Stimulated activated memory B cell treated with anti-CD40 and anti-IgM and Interleukin-4, amounts not matched to agents 10 μg/mL and 1 μg/mL and 100 μg/mL, for 72 hours (primary cell): ENCODE data around the gene NKAPD1.
"Not testable (repeated sequence)": the region's sequence is repeated elsewhere in the genome, so short reads cannot be mapped to it uniquely, and the experiment has no call there.

Experiments
- ATAC-seq: fragments of 150-1000 bp; cut with Tn5 transposase; 2 replicates; pipeline ENCODE4 v1.10.0; 2021
- H3K27ac Mint-ChIP-seq: one replicate; pipeline ENCODE4 v1.8.0; 2022; ENCODE audit warnings: mild to moderate bottlenecking, mixed read lengths
- H3K27me3 Mint-ChIP-seq: one replicate; pipeline ENCODE4 v1.8.0; 2022; ENCODE audit warnings: mixed read lengths
- H3K36me3 Mint-ChIP-seq: one replicate; pipeline ENCODE4 v1.8.0; 2022; ENCODE audit warnings: mixed read lengths
- H3K4me1 Mint-ChIP-seq: one replicate; pipeline ENCODE4 v1.8.0; 2022; ENCODE audit warnings: mixed read lengths
- H3K4me3 Mint-ChIP-seq: one replicate; pipeline ENCODE4 v1.8.0; 2022; ENCODE audit warnings: mild to moderate bottlenecking, moderate library complexity, mixed read lengths
- H3K9me3 Mint-ChIP-seq: one replicate; pipeline ENCODE4 v1.8.0; 2022; ENCODE audit warnings: mixed read lengths

The NKAPD1 gene, protein sequence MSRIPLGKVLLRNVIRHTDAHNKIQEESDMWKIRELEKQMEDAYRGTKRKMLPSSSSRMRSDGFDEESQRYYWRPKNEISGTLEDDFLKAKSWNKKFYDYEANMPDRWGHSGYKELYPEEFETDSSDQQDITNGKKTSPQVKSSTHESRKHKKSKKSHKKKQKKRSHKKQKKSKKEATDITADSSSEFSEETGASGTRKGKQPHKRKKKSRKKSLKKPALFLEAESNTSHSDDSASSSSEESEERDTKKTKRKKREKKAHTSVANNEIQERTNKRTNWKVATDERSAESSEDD

GRCh38 chr11:112073941-112074811 lies at the start of gene NKAPD1, which contains the start of gene PIH1D2:
Gene NKAPD1, plus strand, starts transcription at chr11:112074299. Its CDS starts 1,276 bp downstream, at chr11:112075575.
Gene PIH1D2, minus strand, starts transcription at chr11:112074017. Its CDS starts 843 bp downstream, at chr11:112073174.
- peak; percentile 92 for ATAC-seq
- Mint-ChIP-seq H3K27me3 (no peaks in the 10 kb centered on the region), H3K36me3 (peaks cover 18% of the 10 kb centered on the region), H3K27ac (peak within 1 kb of the TSS; percentile 98), H3K9me3 (no peaks in the 10 kb centered on the region), H3K4me1 (peaks cover 33% of the 10 kb centered on the region), H3K4me3 (peak within 1 kb of the TSS; percentile 99)

- Mint-ChIP-seq H3K36me3 (peaks cover 17% of the 10 kb centered on the region), H3K9me3 (no peaks in the 10 kb centered on the region), H3K27ac (peak within 1 kb of the TSS; percentile 99), H3K4me3 (peak within 1 kb of the TSS; percentile 100), H3K4me1 (peaks cover 13% of the 10 kb centered on the region), H3K27me3 (no peaks in the 10 kb centered on the region)
- ATAC-seq, result peak; percentile 92
Observed at GRCh38 chr11:112024773-112025678, 49.1 kb upstream of the NKAPD1 start, which contains the start of gene DLAT. Gene DLAT, plus strand, starts transcription at chr11:112025408. Its CDS starts 65 bp downstream, at chr11:112025473.

- ATAC-seq, result no peak
- peaks cover 16% of the 10 kb centered on the region for H3K4me1 Mint-ChIP-seq
- no peaks in the 10 kb centered on the region for H3K9me3 Mint-ChIP-seq
- peak overlapping the region; percentile 100 for H3K4me3 Mint-ChIP-seq
- peaks cover 22% of the 10 kb centered on the region for H3K36me3 Mint-ChIP-seq
- H3K27me3 Mint-ChIP-seq, result no peaks in the 10 kb centered on the region
- H3K27ac Mint-ChIP-seq, result peak overlapping the region; percentile 99
Observed at GRCh38 chr11:112025707-112026106, 48.4 kb upstream of the NKAPD1 start.

DNA sequence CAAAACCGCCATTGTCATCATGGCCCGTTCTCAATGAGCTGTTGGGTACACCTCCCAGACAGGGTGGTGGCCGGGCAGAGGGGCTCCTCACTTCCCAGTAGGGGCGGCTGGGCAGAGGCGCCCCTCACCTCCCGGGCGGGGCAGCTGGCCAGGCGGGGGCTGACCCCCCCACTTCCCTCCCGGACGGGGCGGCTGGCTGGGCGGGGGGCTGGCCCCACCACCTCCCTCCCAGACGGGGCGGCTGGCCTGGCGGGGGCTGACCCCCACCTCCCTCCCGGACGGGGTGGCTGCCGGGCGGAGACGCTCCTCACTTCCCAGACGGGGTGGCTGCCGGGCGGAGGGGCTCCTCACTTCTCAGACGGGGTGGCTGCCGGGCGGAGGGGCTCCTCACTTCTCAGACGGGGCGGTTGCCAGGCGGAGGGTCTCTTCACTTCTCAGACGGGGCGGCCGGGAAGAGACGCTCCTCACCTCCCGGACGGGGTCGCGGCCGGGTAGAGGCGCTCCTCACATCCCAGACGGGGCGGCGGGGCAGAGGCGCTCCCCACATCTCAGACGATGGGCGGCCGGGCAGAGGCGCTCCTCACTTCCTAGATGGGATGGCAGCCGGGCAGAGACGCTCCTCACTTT lies 47.2 kb upstream of the NKAPD1 start:
- not testable (repeated sequence) for H3K9me3 Mint-ChIP-seq, H3K27me3 Mint-ChIP-seq, ATAC-seq, H3K27ac Mint-ChIP-seq, H3K4me3 Mint-ChIP-seq
- Mint-ChIP-seq H3K36me3 (peaks cover 22% of the 10 kb centered on the region), H3K4me1 (peaks cover 16% of the 10 kb centered on the region)

GRCh38 chr11:112029460-112029859 lies 44.6 kb upstream of the NKAPD1 start:
- no peaks in the 10 kb centered on the region for H3K9me3 Mint-ChIP-seq
- peaks cover 39% of the 10 kb centered on the region for H3K36me3 Mint-ChIP-seq
- no peak overlapping the region for H3K27ac Mint-ChIP-seq
- no peak overlapping the region for H3K4me3 Mint-ChIP-seq
- no peak for ATAC-seq
- no peaks in the 10 kb centered on the region for H3K27me3 Mint-ChIP-seq
- H3K4me1 Mint-ChIP-seq, result peaks cover 5% of the 10 kb centered on the region

DNA sequence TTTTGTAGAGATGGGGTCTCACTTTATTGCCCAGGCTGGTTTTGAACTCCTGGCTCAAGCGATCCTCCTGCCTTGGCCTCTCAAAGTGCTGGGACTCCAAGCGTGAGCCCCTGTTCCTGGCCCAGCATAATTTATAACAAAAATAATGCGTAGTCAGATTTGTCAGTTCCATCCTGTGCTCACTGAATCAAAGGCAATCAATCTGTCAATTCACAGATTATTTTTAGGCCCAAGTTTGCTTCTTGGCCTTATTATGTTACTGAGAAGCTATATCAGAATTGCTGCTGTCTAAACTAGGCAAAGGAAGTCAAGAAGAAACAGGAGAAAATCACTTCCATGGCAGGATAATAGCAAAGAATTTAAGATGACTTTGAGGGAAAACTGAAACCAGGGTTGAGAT lies 40.2 kb upstream of the NKAPD1 start:
- Mint-ChIP-seq H3K36me3 (peaks cover 40% of the 10 kb centered on the region), H3K27me3 (no peaks in the 10 kb centered on the region), H3K4me3 (no peak overlapping the region), H3K27ac (no peak overlapping the region), H3K4me1 (peaks cover 5% of the 10 kb centered on the region), H3K9me3 (no peaks in the 10 kb centered on the region)
- no peak for ATAC-seq

GRCh38 chr11:112037527-112037926 lies 36.6 kb upstream of the NKAPD1 start:
- Mint-ChIP-seq H3K36me3 (peaks cover 49% of the 10 kb centered on the region), H3K27me3 (no peaks in the 10 kb centered on the region), H3K27ac (no peak overlapping the region), H3K9me3 (no peaks in the 10 kb centered on the region), H3K4me1 (no peaks in the 10 kb centered on the region), H3K4me3 (no peak overlapping the region)
- no peak for ATAC-seq

DNA sequence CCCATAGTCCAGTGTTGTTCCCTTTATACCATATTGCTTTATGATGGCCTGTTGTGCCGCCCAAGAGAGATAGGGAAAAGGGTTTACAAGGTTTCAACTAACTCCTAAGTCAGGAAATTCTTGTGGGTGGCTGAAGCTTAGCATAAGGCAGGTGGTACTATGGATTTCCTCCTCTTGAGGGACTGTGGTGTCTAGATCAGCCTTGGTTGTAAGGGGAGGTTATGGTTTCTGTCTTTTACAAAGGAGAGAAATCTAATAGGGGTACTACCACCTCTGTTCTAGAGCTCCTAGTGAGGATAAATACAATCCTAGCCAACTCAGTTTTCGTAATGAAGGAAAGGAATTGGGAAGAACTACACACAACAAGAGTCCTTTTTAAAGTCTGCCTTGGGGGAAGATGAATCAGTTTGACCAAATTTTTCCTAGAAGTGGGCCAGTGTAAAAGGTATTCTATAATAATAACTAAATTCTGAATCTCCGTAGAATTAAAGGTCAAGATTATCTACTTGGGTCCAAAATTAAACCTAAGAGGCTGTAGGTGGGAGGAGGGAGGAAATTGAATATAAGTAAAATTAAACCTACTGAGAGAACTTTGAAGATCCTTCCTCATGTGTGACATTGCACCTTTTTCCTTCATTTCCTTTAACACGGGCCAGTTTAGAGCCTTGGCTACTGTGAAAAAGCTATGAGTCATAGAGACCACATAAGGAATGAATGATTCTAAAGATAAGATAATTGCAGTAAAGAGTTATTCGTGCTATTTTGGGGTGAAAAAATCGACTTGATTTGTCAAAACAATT lies 31.7 kb upstream of the NKAPD1 start:
- peak overlapping the region; percentile 30 for H3K27ac Mint-ChIP-seq

GRCh38 chr11:112042961-112043304 lies 31.2 kb upstream of the NKAPD1 start:
- no peaks in the 10 kb centered on the region for H3K9me3 Mint-ChIP-seq
- H3K27ac Mint-ChIP-seq, result no peak overlapping the region
- no peaks in the 10 kb centered on the region for H3K27me3 Mint-ChIP-seq
- no peak overlapping the region for H3K4me3 Mint-ChIP-seq
- no peak for ATAC-seq
- peaks cover 1% of the 10 kb centered on the region for H3K4me1 Mint-ChIP-seq
- peaks cover 55% of the 10 kb centered on the region for H3K36me3 Mint-ChIP-seq

More for the DNA sequence above, 31.7 kb upstream of the NKAPD1 start:
- Mint-ChIP-seq H3K4me3 (no peak overlapping the region), H3K9me3 (no peaks in the 10 kb centered on the region), H3K36me3 (peaks cover 50% of the 10 kb centered on the region), H3K4me1 (no peaks in the 10 kb centered on the region), H3K27me3 (no peaks in the 10 kb centered on the region)
- ATAC-seq, result no peak

GRCh38 chr11:112044961-112045360 lies 29.1 kb upstream of the NKAPD1 start:
- H3K27ac Mint-ChIP-seq, result no peak overlapping the region
- peaks cover 62% of the 10 kb centered on the region for H3K36me3 Mint-ChIP-seq
- H3K4me3 Mint-ChIP-seq, result no peak overlapping the region
- no peaks in the 10 kb centered on the region for H3K9me3 Mint-ChIP-seq
- H3K27me3 Mint-ChIP-seq, result no peaks in the 10 kb centered on the region
- peaks cover 22% of the 10 kb centered on the region for H3K4me1 Mint-ChIP-seq
- ATAC-seq, result no peak

- peaks cover 59% of the 10 kb centered on the region for H3K36me3 Mint-ChIP-seq
- H3K4me3 Mint-ChIP-seq, H3K27ac Mint-ChIP-seq: not testable (repeated sequence)
Observed at GRCh38 chr11:112046647-112047046, 27.5 kb upstream of the NKAPD1 start.

GRCh38 chr11:112048256-112048655 lies 25.8 kb upstream of the NKAPD1 start:
- Mint-ChIP-seq H3K27ac (peak overlapping the region; percentile 78), H3K36me3 (peaks cover 55% of the 10 kb centered on the region), H3K4me1 (peaks cover 48% of the 10 kb centered on the region)
- not testable (repeated sequence) for H3K27me3 Mint-ChIP-seq, H3K4me3 Mint-ChIP-seq, H3K9me3 Mint-ChIP-seq
- ATAC-seq, result peak; percentile 27

More at GRCh38 chr11:112046647-112047046, 27.5 kb upstream of the NKAPD1 start:
- H3K27me3 Mint-ChIP-seq, H3K9me3 Mint-ChIP-seq, ATAC-seq: not testable (repeated sequence)
- peaks cover 38% of the 10 kb centered on the region for H3K4me1 Mint-ChIP-seq

DNA sequence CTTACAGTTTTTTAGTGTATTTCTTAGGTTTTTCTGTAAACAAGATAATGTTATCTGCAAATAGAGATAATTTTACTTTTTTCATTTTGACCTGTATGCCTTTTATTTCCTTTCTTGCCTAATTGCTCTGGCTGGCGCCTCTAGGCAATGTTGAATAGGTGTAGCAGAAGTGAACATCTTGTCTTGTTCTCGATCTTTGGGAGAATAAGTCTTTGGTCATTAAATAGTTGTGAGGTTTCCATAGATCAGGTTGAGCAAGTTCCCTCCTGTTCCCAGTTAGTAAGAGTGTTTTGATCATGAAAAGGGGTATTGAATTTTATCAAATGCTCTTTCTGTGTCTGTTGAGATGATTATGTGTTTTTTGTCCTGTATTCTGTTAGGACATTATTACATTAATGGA lies 24.3 kb upstream of the NKAPD1 start:
- Mint-ChIP-seq H3K4me3 (no peak overlapping the region), H3K27ac (peak overlapping the region; percentile 78), H3K9me3 (no peaks in the 10 kb centered on the region), H3K36me3 (peaks cover 57% of the 10 kb centered on the region), H3K27me3 (no peaks in the 10 kb centered on the region), H3K4me1 (peaks cover 48% of the 10 kb centered on the region)
- no peak for ATAC-seq

- peaks cover 48% of the 10 kb centered on the region for H3K4me1 Mint-ChIP-seq
- H3K36me3 Mint-ChIP-seq, result peaks cover 63% of the 10 kb centered on the region
- peak overlapping the region; percentile 30 for H3K4me3 Mint-ChIP-seq
- H3K27ac Mint-ChIP-seq, result peak overlapping the region; percentile 78
- peak; percentile 81 for ATAC-seq
- H3K27me3 Mint-ChIP-seq, result no peaks in the 10 kb centered on the region
- no peaks in the 10 kb centered on the region for H3K9me3 Mint-ChIP-seq
Observed at GRCh38 chr11:112050721-112051120, 23.4 kb upstream of the NKAPD1 start.
